Neural progenitor cell (in vitro differentiated cells): Measurements from ENCODE around the gene ACOXL. TPM values are rescaled to one million over a fixed set of nuclear protein-coding genes. Genes with fewer than 3 reads are reported as not detected.

Source experiments
- DNase-seq: peaks from one replicate; pipeline ENCODE4 v3.0.0-alpha.2; 2016; ENCODE audit warnings: low spot score
- H2AFZ ChIP-seq: fragments of 200-600 bp; sonication (generic); replicated peaks from 2 replicates; pipeline ENCODE4 v1.6.1; 2016; ENCODE audit warnings: antibody characterized with exemption
- H3F3A ChIP-seq: fragments of 200-600 bp; sonication (generic); 2 replicates; pipeline ENCODE4 v1.6.1; 2016; ENCODE audit warnings: antibody characterized with exemption, low read depth
- H3K27ac ChIP-seq: fragments of 200-600 bp; sonication (generic); 2 replicates; pipeline ENCODE4 v1.5.1; 2016; ENCODE audit warnings: mild to moderate bottlenecking
- H3K27me3 ChIP-seq: fragments of 200-600 bp; sonication (generic); 2 replicates; pipeline ENCODE4 v1.6.1; 2016; ENCODE audit warnings: mild to moderate bottlenecking, moderate library complexity
- H3K36me3 ChIP-seq: fragments of 200-600 bp; sonication (generic); 2 replicates; pipeline ENCODE4 v1.5.1; 2016
- H3K4me1 ChIP-seq: fragments of 200-600 bp; sonication (generic); 2 replicates; pipeline ENCODE4 v1.6.1; 2016; ENCODE audit warnings: mixed run types
- H3K4me2 ChIP-seq: fragments of 200-600 bp; sonication (generic); 2 replicates; pipeline ENCODE4 v1.6.1; 2016
- H3K4me3 ChIP-seq: fragments of 200-600 bp; sonication (generic); 2 replicates; pipeline ENCODE4 v1.5.1; 2016
- H3K79me2 ChIP-seq: fragments of 200-600 bp; sonication (generic); 2 replicates; pipeline ENCODE4 v1.6.1; 2016; ENCODE audit warnings: low read depth
- H3K9ac ChIP-seq: fragments of 200-600 bp; sonication (generic); 2 replicates; pipeline ENCODE4 v1.6.1; 2016
- H3K9me3 ChIP-seq: fragments of 200-600 bp; sonication (generic); 2 replicates; pipeline ENCODE4 v1.5.1; 2016; ENCODE audit warnings: low read depth
- H4K20me1 ChIP-seq: fragments of 200-600 bp; sonication (generic); 2 replicates; pipeline ENCODE4 v1.6.1; 2016; ENCODE audit warnings: low read depth
- H3K27ac Mint-ChIP-seq: 3 replicates; pipeline ENCODE4 v1.8.0; 2021; ENCODE audit warnings: mixed read lengths
- H3K27me3 Mint-ChIP-seq: 2 replicates; pipeline ENCODE4 v1.8.0; 2022; ENCODE audit warnings: low read depth, mild to moderate bottlenecking, inconsistent platforms, moderate library complexity, mixed read lengths; ENCODE audit not compliant: insufficient read depth
- H3K36me3 Mint-ChIP-seq: 3 replicates; pipeline ENCODE4 v1.8.0; 2021; ENCODE audit warnings: mixed read lengths
- H3K4me1 Mint-ChIP-seq: 3 replicates; pipeline ENCODE4 v1.8.0; 2021; ENCODE audit warnings: mixed read lengths
- H3K4me3 Mint-ChIP-seq: 3 replicates; pipeline ENCODE4 v1.8.0; 2021; ENCODE audit warnings: mild to moderate bottlenecking, moderate library complexity, mixed read lengths
- H3K9me3 Mint-ChIP-seq: 3 replicates; pipeline ENCODE4 v1.8.0; 2020; ENCODE audit warnings: mixed read lengths
- CTCF ChIP-seq: fragments of 200-600 bp; sonication (generic); IDR thresholded peaks from 2 replicates; pipeline ENCODE4 v1.5.1; 2017; ENCODE audit warnings: antibody characterized with exemption, mild to moderate bottlenecking
- EZH2 ChIP-seq: fragments of 200-600 bp; sonication (generic); IDR thresholded peaks from 2 replicates; pipeline ENCODE4 v1.6.1; 2017; ENCODE audit warnings: antibody characterized with exemption, mild to moderate bottlenecking, moderate library complexity
- EZH2phosphoT487 ChIP-seq: fragments of 200-600 bp; sonication (generic); IDR thresholded peaks from 2 replicates; pipeline ENCODE4 v1.6.1; 2017; ENCODE audit warnings: antibody characterized with exemption
- total RNA-seq: library from RNA; depleted of rRNA; stranded (reverse); fragments of >200 nt; gene quantifications from 2 replicates; pipeline ENCODE4 v1.2.3, GENCODE V29; 2015; ENCODE audit warnings: low replicate concordance

Gene ACOXL
- total RNA-seq, 1 donor from 2014 or later, result 2.9 TPM

- Histone ChIP-seq H3K9ac (no peak overlapping the region), H3K27me3 (no peaks in the 10 kb centered on the region), H3F3A (no peaks in the 10 kb centered on the region), H3K79me2 (no peaks in the 10 kb centered on the region), H3K9me3 (no peaks in the 10 kb centered on the region), H2AFZ (no peak overlapping the region), H3K4me1 (peaks cover 11% of the 10 kb centered on the region), H3K27ac (no peak overlapping the region), H4K20me1 (no peaks in the 10 kb centered on the region), H3K36me3 (no peaks in the 10 kb centered on the region), H3K4me2 (no peak overlapping the region), H3K4me3 (no peak overlapping the region)
- Mint-ChIP-seq H3K27ac (no peak overlapping the region), H3K4me1 (peaks cover 22% of the 10 kb centered on the region), H3K4me3 (no peak overlapping the region), H3K9me3 (no peaks in the 10 kb centered on the region), H3K27me3 (peaks cover 4% of the 10 kb centered on the region), H3K36me3 (no peaks in the 10 kb centered on the region)
- TF ChIP-seq CTCF (no peak), EZH2 (no peak), EZH2phosphoT487 (no peak)
- DNase-seq, result no peak
Observed at GRCh38 chr2:111099402-111099801, 367.0 kb downstream of the ACOXL start.

GRCh38 chr2:111100087-111100764, 367.9 kb downstream of the ACOXL start:
- TF ChIP-seq EZH2 (no peak), CTCF (no peak), EZH2phosphoT487 (no peak)

GRCh38 chr2:111100765-111101162, 368.4 kb downstream of the ACOXL start:
- Histone ChIP-seq H3K79me2 (no peaks in the 10 kb centered on the region), H3K4me1 (peaks cover 9% of the 10 kb centered on the region), H3K27me3 (no peaks in the 10 kb centered on the region), H3K4me3 (no peak overlapping the region), H3F3A (no peaks in the 10 kb centered on the region), H3K36me3 (no peaks in the 10 kb centered on the region), H2AFZ (no peak overlapping the region), H3K9me3 (no peaks in the 10 kb centered on the region), H3K27ac (no peak overlapping the region), H3K9ac (no peak overlapping the region), H4K20me1 (no peaks in the 10 kb centered on the region), H3K4me2 (no peak overlapping the region)
- Mint-ChIP-seq H3K27me3 (peaks cover 4% of the 10 kb centered on the region), H3K4me3 (no peak overlapping the region), H3K36me3 (no peaks in the 10 kb centered on the region), H3K4me1 (peaks cover 16% of the 10 kb centered on the region), H3K27ac (no peak overlapping the region), H3K9me3 (no peaks in the 10 kb centered on the region)
- TF ChIP-seq EZH2phosphoT487 (no peak), CTCF (no peak), EZH2 (no peak)
- DNase-seq, result no peak

More at GRCh38 chr2:111100087-111100764, 367.9 kb downstream of the ACOXL start:
- Histone ChIP-seq H3K9ac (no peak overlapping the region), H3K9me3 (no peaks in the 10 kb centered on the region), H3K27me3 (no peaks in the 10 kb centered on the region), H4K20me1 (no peaks in the 10 kb centered on the region), H3K4me2 (no peak overlapping the region), H3K27ac (no peak overlapping the region), H3F3A (no peaks in the 10 kb centered on the region), H3K79me2 (no peaks in the 10 kb centered on the region), H2AFZ (no peak overlapping the region), H3K36me3 (no peaks in the 10 kb centered on the region), H3K4me1 (peaks cover 11% of the 10 kb centered on the region), H3K4me3 (no peak overlapping the region)
- no peaks in the 10 kb centered on the region for H3K36me3 Mint-ChIP-seq
- H3K4me3 Mint-ChIP-seq, result no peak overlapping the region
- H3K27me3 Mint-ChIP-seq, result peaks cover 4% of the 10 kb centered on the region
- DNase-seq, result no peak
- H3K9me3 Mint-ChIP-seq, result no peaks in the 10 kb centered on the region
- peaks cover 16% of the 10 kb centered on the region for H3K4me1 Mint-ChIP-seq
- no peak overlapping the region for H3K27ac Mint-ChIP-seq
